Esophagus muscularis mucosa (tissue), 3 donors: ENCODE results near the gene SCN3A.

Experiments
- POLR2A ChIP-seq: fragments of 450-650 bp; IDR thresholded peaks from one replicate; pipeline ENCODE4 v1.6.1; 2017; ENCODE audit warnings: antibody characterized with exemption, moderate library complexity, mild to moderate bottlenecking, low read depth
- POLR2AphosphoS5 ChIP-seq, 2 donors: sonication (generic); formaldehyde crosslinking; IDR thresholded peaks; one replicate each; pipeline ENCODE4 v1.6.1; 2017; ENCODE audit warnings: antibody characterized with exemption in 2 of 2
- TF ChIP-seq, protein P1 (sequence below), 3 experiments: fragments of 200-600 bp in 2 of 3; fragments of 450-650 bp in 1 of 3; sonication (generic) in 2 of 3; IDR thresholded peaks; one replicate each; pipeline ENCODE4 v1.5.1; 2017 to 2019; ENCODE audit warnings: antibody characterized with exemption in 3 of 3, mild to moderate bottlenecking in 2 of 3, moderate library complexity in 1 of 3

DNA sequence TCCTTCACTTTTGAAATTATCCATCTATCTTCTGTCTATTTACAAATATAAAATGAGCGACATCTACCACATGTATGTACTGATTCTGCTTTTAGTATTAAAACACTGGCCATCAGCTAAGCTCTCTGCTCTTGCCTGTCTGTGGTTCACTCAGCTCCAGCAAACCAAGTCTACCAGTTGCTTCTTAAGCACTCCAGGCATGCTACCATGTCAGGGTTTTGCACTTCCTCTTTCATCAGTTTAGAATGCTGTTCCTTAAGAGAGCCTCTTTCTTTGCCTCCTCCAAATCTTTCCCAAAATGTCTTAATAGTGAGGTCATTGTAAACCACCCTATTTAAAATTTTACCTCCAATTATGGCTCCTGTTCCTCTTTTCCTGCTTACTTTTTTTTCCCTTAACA lies 59.5 kb downstream of the SCN3A start:
- TF ChIP-seq, protein P1, sequence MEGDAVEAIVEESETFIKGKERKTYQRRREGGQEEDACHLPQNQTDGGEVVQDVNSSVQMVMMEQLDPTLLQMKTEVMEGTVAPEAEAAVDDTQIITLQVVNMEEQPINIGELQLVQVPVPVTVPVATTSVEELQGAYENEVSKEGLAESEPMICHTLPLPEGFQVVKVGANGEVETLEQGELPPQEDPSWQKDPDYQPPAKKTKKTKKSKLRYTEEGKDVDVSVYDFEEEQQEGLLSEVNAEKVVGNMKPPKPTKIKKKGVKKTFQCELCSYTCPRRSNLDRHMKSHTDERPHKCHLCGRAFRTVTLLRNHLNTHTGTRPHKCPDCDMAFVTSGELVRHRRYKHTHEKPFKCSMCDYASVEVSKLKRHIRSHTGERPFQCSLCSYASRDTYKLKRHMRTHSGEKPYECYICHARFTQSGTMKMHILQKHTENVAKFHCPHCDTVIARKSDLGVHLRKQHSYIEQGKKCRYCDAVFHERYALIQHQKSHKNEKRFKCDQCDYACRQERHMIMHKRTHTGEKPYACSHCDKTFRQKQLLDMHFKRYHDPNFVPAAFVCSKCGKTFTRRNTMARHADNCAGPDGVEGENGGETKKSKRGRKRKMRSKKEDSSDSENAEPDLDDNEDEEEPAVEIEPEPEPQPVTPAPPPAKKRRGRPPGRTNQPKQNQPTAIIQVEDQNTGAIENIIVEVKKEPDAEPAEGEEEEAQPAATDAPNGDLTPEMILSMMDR (IDR thresholded peaks at IDR 0.05) = no peak
- TF ChIP-seq POLR2A (no peak), POLR2AphosphoS5 (IDR thresholded peaks at IDR 0.05) (no peak)
